ENCODE data around the gene ISG15. TPM values are rescaled to one million over a fixed set of nuclear protein-coding genes. Genes with fewer than 3 reads are reported as not detected.

Gene ISG15
- total RNA-seq, 1 experiment from 2014 or later, result 140 TPM

- Histone ChIP-seq H3K9me3 (ENCODE audit: control insufficient read depth in 1 of 2, insufficient read depth in 1 of 2, low read depth in 1 of 2, low read length in 2 of 2) (no peaks in the 10 kb centered on the region; a peak in 1 of 4 replicates), H3K36me3 (ENCODE audit: control insufficient read depth in 1 of 2, insufficient read depth in 2 of 2, low read length in 2 of 2) (peaks cover 8 to 12% of the 10 kb centered on the region in 2 experiments; a peak in 3 of 4 replicates), H2AFZ (ENCODE audit: low read depth, low read length, poor library complexity, severe bottlenecking) (no peak overlapping the region), H3K4me2 (ENCODE audit: low read length) (peak overlapping the region; percentile 93), H3K4me1 (ENCODE audit: control insufficient read depth in 1 of 2, insufficient read depth in 2 of 2, low read length in 2 of 2) (peaks cover 16 to 33% of the 10 kb centered on the region in 2 experiments), H3K79me2 (ENCODE audit: insufficient read depth, low read length) (peaks cover 6% of the 10 kb centered on the region; the same call in 1 of the 2 replicates), H3K27ac (ENCODE audit: low read depth, low read length) (peak overlapping the region; percentile 100), H3K4me3 (replicated peaks in 1 of 2; ENCODE audit: low read depth in 1 of 2, low read length in 2 of 2) (peak overlapping the region; percentile 74), H3K9me2 (ENCODE audit: insufficient read depth) (no peaks in the 10 kb centered on the region), H4K20me1 (ENCODE audit: insufficient read depth) (no peaks in the 10 kb centered on the region), H3K27me3 (ENCODE audit: insufficient read depth, low read length) (no peaks in the 10 kb centered on the region), H3K9ac (ENCODE audit: low read length) (peak overlapping the region; percentile 94)
- DNase-seq (ENCODE audit: low read depth, low spot score), result no peak
- CTCF ChIA-PET, result interaction anchor here (1.2 to 1.5 kb wide), 2 partner anchors 9 to 63 kb away, joined by 3 to 5 read pairs; no protein-coding TSS in a partner anchor
- POLR2A ChIA-PET, result interaction anchor here (0.8 to 2.1 kb wide), 4 partner anchors 8 to 51 kb away, joined by 3 to 11 read pairs (median 4); partner anchors contain the start of gene HES4
- BruUV-seq (replicated peaks), result no TSS peak
- RAD21 ChIA-PET (ENCODE audit: low non-redundant PET in 1 of 2, low total read pairs in 2 of 2, uncharacterized antibody in 2 of 2, unreplicated experiment in 2 of 2), result no interaction called here
- TF ChIP-seq RAD21 (IDR thresholded peaks at IDR 0.05; ENCODE audit: low read depth) (no peak), EZH2 (IDR thresholded peaks at IDR 0.05) (no peak)
- no peak for ATAC-seq
- intact Hi-C loops (cut with micrococcal nuclease), result no loop called here
Observed at GRCh38 chr1:967466-968343, 45.6 kb upstream of the ISG15 start.

- Histone ChIP-seq H3K9me3 (ENCODE audit: control insufficient read depth in 1 of 2, insufficient read depth in 1 of 2, low read depth in 1 of 2, low read length in 2 of 2) (no peaks in the 10 kb centered on the region; a peak in 1 of 4 replicates), H3K27ac (ENCODE audit: low read depth, low read length) (no peak overlapping the region), H3K4me3 (replicated peaks in 1 of 2; ENCODE audit: low read depth in 1 of 2, low read length in 2 of 2) (no peak overlapping the region), H4K20me1 (ENCODE audit: insufficient read depth) (no peaks in the 10 kb centered on the region), H3K36me3 (ENCODE audit: control insufficient read depth in 1 of 2, insufficient read depth in 2 of 2, low read length in 2 of 2) (peaks cover 0 to 3% of the 10 kb centered on the region in 2 experiments; a peak in 1 of 4 replicates), H3K79me2 (ENCODE audit: insufficient read depth, low read length) (no peaks in the 10 kb centered on the region; the same call in 1 of the 2 replicates), H3K4me2 (ENCODE audit: low read length) (no peak overlapping the region), H3K9ac (ENCODE audit: low read length) (no peak overlapping the region), H3K4me1 (ENCODE audit: control insufficient read depth in 1 of 2, insufficient read depth in 2 of 2, low read length in 2 of 2) (peaks cover 16 to 33% of the 10 kb centered on the region in 2 experiments), H3K27me3 (ENCODE audit: insufficient read depth, low read length) (no peaks in the 10 kb centered on the region), H3K9me2 (ENCODE audit: insufficient read depth) (no peaks in the 10 kb centered on the region), H2AFZ (ENCODE audit: low read depth, low read length, poor library complexity, severe bottlenecking) (no peak overlapping the region)
- TF ChIP-seq YY1 (IDR thresholded peaks at IDR 0.05; ENCODE audit: extremely low read depth, insufficient replicate concordance, low read depth, low read length) (no peak), ELF1 (IDR thresholded peaks at IDR 0.05; ENCODE audit: borderline replicate concordance, low read depth) (no peak), SP1 (IDR thresholded peaks at IDR 0.05; ENCODE audit: low read depth) (no peak), CBX3 (IDR thresholded peaks at IDR 0.05; ENCODE audit: low read depth) (no peak)
- no TSS peak for BruUV-seq (replicated peaks)
- CTCF ChIA-PET, result no interaction called here
- RAD21 ChIA-PET (ENCODE audit: low non-redundant PET in 1 of 2, low total read pairs in 2 of 2, uncharacterized antibody in 2 of 2, unreplicated experiment in 2 of 2), result no interaction called here
- intact Hi-C loops (cut with micrococcal nuclease), result no loop called here
- ATAC-seq (no peak), DNase-seq (ENCODE audit: low read depth, low spot score) (no peak)
- POLR2A ChIA-PET, result no interaction called here
Observed at GRCh38 chr1:969260-969855, 43.9 kb upstream of the ISG15 start.
